ENCODE data around the gene PRMT7. TPM values are rescaled to one million over a fixed set of nuclear protein-coding genes. Genes with fewer than 3 reads are reported as not detected.

Gene PRMT7
- polyA plus RNA-seq, 3 donors = 15.0 to 41.1 (median 15.2) TPM

GRCh38 chr16:68370581-68371275 lies 59.9 kb downstream of the PRMT7 start:
- Histone ChIP-seq H3K36me3 (replicated peaks in 1 of 2; ENCODE audit: control insufficient read depth in 1 of 2, insufficient read depth in 2 of 2, low read length in 2 of 2) (no peaks in the 10 kb centered on the region), H3K27ac (ENCODE audit: low read depth in 1 of 2, low read length in 2 of 2) (no peak overlapping the region), H2AFZ (ENCODE audit: insufficient read depth, low read depth, low read length, poor library complexity, severe bottlenecking) (no peak overlapping the region), H3K9me3 (replicated peaks in 1 of 2; ENCODE audit: control insufficient read depth in 1 of 2, insufficient read depth in 1 of 2, low read length in 2 of 2) (no peaks in the 10 kb centered on the region), H3K4me3 (replicated peaks in 1 of 3; ENCODE audit: low read depth in 2 of 3, low read length in 3 of 3) (no peak overlapping the region), H3K27me3 (ENCODE audit: control insufficient read depth in 2 of 2, insufficient read depth in 2 of 2, low read length in 2 of 2) (peaks cover 0 to 4% of the 10 kb centered on the region in 2 donors), H3K4me1 (ENCODE audit: control insufficient read depth in 1 of 2, insufficient read depth in 2 of 2, low read length in 2 of 2) (peaks cover 21 to 29% of the 10 kb centered on the region in 2 donors), H4K20me1 (ENCODE audit: insufficient read depth, low read length) (no peaks in the 10 kb centered on the region), H3K4me2 (replicated peaks; ENCODE audit: extremely low read depth, low read length, poor library complexity, severe bottlenecking) (no peak overlapping the region), H3K9ac (ENCODE audit: insufficient read depth, low read length, poor library complexity, severe bottlenecking) (no peak overlapping the region), H3K79me2 (ENCODE audit: insufficient read depth, low read length) (no peaks in the 10 kb centered on the region)
- H3K4me3 Mint-ChIP-seq = no peak overlapping the region
- no peaks in the 10 kb centered on the region for H3K36me3 Mint-ChIP-seq
- intact Hi-C loops (cut with micrococcal nuclease) = no loop called here
- H3K27ac Mint-ChIP-seq = peak overlapping the region in 1 of 7 donors; percentile 37
- peaks cover 0 to 3% (median 0%) of the 10 kb centered on the region in 7 donors for H3K9me3 Mint-ChIP-seq
- WGBS (ENCODE audit: insufficient coverage) = 77% methylated on average over 32 of the region's 32 CpGs
- TF ChIP-seq CTCF (IDR thresholded peaks at IDR 0.05) = no peak
- no peak for DNase-seq
- peaks cover 33% of the 10 kb centered on the region for H3K4me1 Mint-ChIP-seq
- peaks cover 15 to 30% (median 19%) of the 10 kb centered on the region in 3 donors for H3K27me3 Mint-ChIP-seq (ENCODE audit: low read depth in 3 of 3)

- Histone ChIP-seq H3K4me1 (ENCODE audit: control insufficient read depth in 1 of 2, insufficient read depth in 2 of 2, low read length in 2 of 2) (peaks cover 19 to 25% of the 10 kb centered on the region in 2 donors), H3K27ac (ENCODE audit: low read depth in 1 of 2, low read length in 2 of 2) (no peak overlapping the region), H3K9me3 (replicated peaks in 1 of 2; ENCODE audit: control insufficient read depth in 1 of 2, insufficient read depth in 1 of 2, low read length in 2 of 2) (no peaks in the 10 kb centered on the region), H3K9ac (ENCODE audit: insufficient read depth, low read length, poor library complexity, severe bottlenecking) (no peak overlapping the region), H3K4me2 (replicated peaks; ENCODE audit: extremely low read depth, low read length, poor library complexity, severe bottlenecking) (no peak overlapping the region), H3K36me3 (replicated peaks in 1 of 2; ENCODE audit: control insufficient read depth in 1 of 2, insufficient read depth in 2 of 2, low read length in 2 of 2) (no peaks in the 10 kb centered on the region), H3K4me3 (replicated peaks in 1 of 3; ENCODE audit: low read depth in 2 of 3, low read length in 3 of 3) (no peak overlapping the region), H3K27me3 (ENCODE audit: control insufficient read depth in 2 of 2, insufficient read depth in 2 of 2, low read length in 2 of 2) (peaks cover 0 to 4% of the 10 kb centered on the region in 2 donors), H3K79me2 (ENCODE audit: insufficient read depth, low read length) (no peaks in the 10 kb centered on the region), H2AFZ (ENCODE audit: insufficient read depth, low read depth, low read length, poor library complexity, severe bottlenecking) (no peak overlapping the region), H4K20me1 (ENCODE audit: insufficient read depth, low read length) (no peaks in the 10 kb centered on the region)
- Mint-ChIP-seq H3K9me3 (peaks cover 0 to 3% (median 0%) of the 10 kb centered on the region in 7 donors), H3K4me1 (peaks cover 28% of the 10 kb centered on the region), H3K27me3 (ENCODE audit: low read depth in 3 of 3) (peaks cover 15 to 27% (median 17%) of the 10 kb centered on the region in 3 donors), H3K4me3 (no peak overlapping the region), H3K27ac (no peak overlapping the region), H3K36me3 (no peaks in the 10 kb centered on the region)
- TF ChIP-seq CTCF (IDR thresholded peaks at IDR 0.05) = no peak
- 96% methylated on average over 25 of the region's 27 CpGs for WGBS (ENCODE audit: insufficient coverage)
- intact Hi-C loops (cut with micrococcal nuclease) = no loop called here
- no peak for DNase-seq
These were observed 60.4 kb downstream of the PRMT7 start for GRCh38 chr16:68371276-68371651.

Measured in CD14-positive monocyte (primary cell).